Trophoblast cell (in vitro differentiated cells and primary cell): ENCODE data around the gene DLX2.

Source experiments
- DNase-seq, 2 donors: peaks; one replicate each; pipeline ENCODE4 v3.0.0-alpha.2; 2016
- H2AFZ ChIP-seq: 2 replicates; pipeline ENCODE4 v1.6.1; 2013; ENCODE audit warnings: low read length, moderate library complexity, mild to moderate bottlenecking; ENCODE audit not compliant: insufficient read depth, poor library complexity
- H2AK5ac ChIP-seq: 2 replicates; pipeline ENCODE4 v1.6.1; 2013; ENCODE audit warnings: mild to moderate bottlenecking, low read length
- H2BK120ac ChIP-seq: 2 replicates; pipeline ENCODE4 v1.6.1; 2013; ENCODE audit warnings: low read length, mild to moderate bottlenecking, moderate library complexity; ENCODE audit not compliant: insufficient read depth, poor library complexity
- H2BK12ac ChIP-seq: 2 replicates; pipeline ENCODE4 v1.6.1; 2013; ENCODE audit warnings: mild to moderate bottlenecking, low read length, moderate library complexity
- H2BK5ac ChIP-seq: 2 replicates; pipeline ENCODE4 v1.6.1; 2013; ENCODE audit warnings: low read length, low read depth, moderate library complexity, mild to moderate bottlenecking; ENCODE audit not compliant: poor library complexity
- H3K14ac ChIP-seq: 2 replicates; pipeline ENCODE4 v1.6.1; 2013; ENCODE audit warnings: mild to moderate bottlenecking, low read length
- H3K18ac ChIP-seq: 2 replicates; pipeline ENCODE4 v1.6.1; 2013; ENCODE audit warnings: mild to moderate bottlenecking, low read length
- H3K23ac ChIP-seq: 2 replicates; pipeline ENCODE4 v1.6.1; 2013; ENCODE audit warnings: low read length
- H3K27ac ChIP-seq: 2 replicates; pipeline ENCODE4 v1.5.1; 2013; ENCODE audit warnings: low read depth, mild to moderate bottlenecking, inconsistent platforms, low read length, moderate library complexity
- H3K27me3 ChIP-seq: 2 replicates; pipeline ENCODE4 v1.6.1; 2013; ENCODE audit warnings: inconsistent platforms, mild to moderate bottlenecking, low read length, moderate library complexity; ENCODE audit not compliant: insufficient read depth
- H3K36me3 ChIP-seq, 2 experiments: 1 replicate in 1 of 2; 2 replicates in 1 of 2; pipeline ENCODE4 v1.6.1; 2013; ENCODE audit warnings: low read length in 2 of 2, mild to moderate bottlenecking in 2 of 2, moderate library complexity in 1 of 2; ENCODE audit not compliant: insufficient read depth in 2 of 2, control insufficient read depth in 1 of 2
- H3K4ac ChIP-seq: 2 replicates; pipeline ENCODE4 v1.6.1; 2013; ENCODE audit warnings: low read depth, mild to moderate bottlenecking, low read length, moderate library complexity
- H3K4me1 ChIP-seq, 2 experiments: 1 replicate in 1 of 2; 2 replicates in 1 of 2; pipeline ENCODE4 v1.6.1; 2013; ENCODE audit warnings: low read length in 2 of 2, mild to moderate bottlenecking in 2 of 2, moderate library complexity in 1 of 2; ENCODE audit not compliant: insufficient read depth in 2 of 2, control insufficient read depth in 1 of 2
- H3K4me2 ChIP-seq: 2 replicates; pipeline ENCODE4 v1.6.1; 2013; ENCODE audit warnings: inconsistent platforms, mild to moderate bottlenecking, low read length, moderate library complexity
- H3K4me3 ChIP-seq: 2 replicates; pipeline ENCODE4 v1.5.1; 2013; ENCODE audit warnings: mild to moderate bottlenecking, low read depth, low read length, inconsistent platforms
- H3K79me1 ChIP-seq: one replicate; pipeline ENCODE4 v1.6.1; 2013; ENCODE audit warnings: low read length
- H3K79me2 ChIP-seq: 2 replicates; pipeline ENCODE4 v1.6.1; 2013; ENCODE audit warnings: low read length, mild to moderate bottlenecking; ENCODE audit not compliant: control insufficient read depth, insufficient read depth, poor library complexity
- H3K9ac ChIP-seq: 2 replicates; pipeline ENCODE4 v1.6.1; 2013; ENCODE audit warnings: mild to moderate bottlenecking, low read length
- H3K9me3 ChIP-seq: 2 replicates; pipeline ENCODE4 v1.6.1; 2013; ENCODE audit warnings: low read depth, mild to moderate bottlenecking, control low read depth, inconsistent platforms, low read length; ENCODE audit not compliant: insufficient read depth
- H4K12ac ChIP-seq: 2 replicates; pipeline ENCODE4 v1.6.1; 2013; ENCODE audit warnings: low read depth, mild to moderate bottlenecking, low read length, moderate library complexity
- H4K8ac ChIP-seq: 2 replicates; pipeline ENCODE4 v1.6.1; 2013; ENCODE audit warnings: low read depth, mild to moderate bottlenecking, low read length, moderate library complexity
- H4K91ac ChIP-seq: one replicate; pipeline ENCODE4 v1.6.1; 2013; ENCODE audit warnings: low read depth, mild to moderate bottlenecking, low read length, moderate library complexity
- WGBS: extraction: QIAGEN DNeasy Blood & Tissue Kit; methylation state at CpG from one replicate; pipeline ENCODE4 v1.1.7; 2013; ENCODE audit warnings: missing lambda C conversion rate; ENCODE audit not compliant: insufficient read length, insufficient coverage; ENCODE audit errors: extremely low coverage; 5-methylcytosine and 5-hydroxymethylcytosine counted together

The DLX2 gene

GRCh38 chr2:172090044-172090961 lies 12.4 kb downstream of the DLX2 start:
- no peak overlapping the region for H3K9ac ChIP-seq
- peak overlapping the region; percentile 98 for H2BK12ac ChIP-seq
- H2BK5ac ChIP-seq = peak overlapping the region; percentile 11
- H3K4me2 ChIP-seq = peak overlapping the region; percentile 20
- no peak overlapping the region for H3K23ac ChIP-seq
- peak overlapping the region; percentile 94 for H2AK5ac ChIP-seq
- H3K9me3 ChIP-seq = peaks cover 2% of the 10 kb centered on the region
- peak overlapping the region; percentile 74 for H2AFZ ChIP-seq
- no peak for DNase-seq
- H3K4ac ChIP-seq = peak overlapping the region; percentile 80
- peak overlapping the region; percentile 95 for H3K18ac ChIP-seq
- H3K4me1 ChIP-seq = peaks cover 24 to 34% of the 10 kb centered on the region in 2 experiments
- H4K8ac ChIP-seq = peak overlapping the region; percentile 94
- peaks cover 13% of the 10 kb centered on the region for H3K79me2 ChIP-seq
- H3K27ac ChIP-seq = peak overlapping the region; percentile 25
- H3K14ac ChIP-seq = peak overlapping the region; percentile 95
- no peak overlapping the region for H3K4me3 ChIP-seq
- H2BK120ac ChIP-seq = peak overlapping the region; percentile 95
- H4K12ac ChIP-seq = peak overlapping the region; percentile 80
- H3K36me3 ChIP-seq = peaks cover 0 to 8% of the 10 kb centered on the region in 2 experiments
- H3K27me3 ChIP-seq = peaks cover 15% of the 10 kb centered on the region
- H4K91ac ChIP-seq = peak overlapping the region; percentile 99
- H3K79me1 ChIP-seq = peaks cover 49% of the 10 kb centered on the region
- WGBS = no CpG with 5 or more reads among the region's 39 CpGs

- Histone ChIP-seq H3K27me3 (peaks cover 15% of the 10 kb centered on the region), H3K4me2 (peak overlapping the region; percentile 20), H3K79me2 (peaks cover 13% of the 10 kb centered on the region), H3K4ac (no peak overlapping the region), H3K36me3 (peaks cover 0 to 8% of the 10 kb centered on the region in 2 experiments), H2AK5ac (no peak overlapping the region), H4K8ac (no peak overlapping the region), H3K4me1 (peaks cover 24 to 34% of the 10 kb centered on the region in 2 experiments), H2BK5ac (no peak overlapping the region), H3K79me1 (peaks cover 47% of the 10 kb centered on the region), H3K9me3 (peaks cover 2% of the 10 kb centered on the region), H2BK12ac (peak overlapping the region; percentile 5), H4K91ac (no peak overlapping the region), H2AFZ (no peak overlapping the region), H4K12ac (no peak overlapping the region), H3K27ac (no peak overlapping the region), H3K23ac (no peak overlapping the region), H3K9ac (no peak overlapping the region), H3K4me3 (no peak overlapping the region), H2BK120ac (peak overlapping the region; percentile 1), H3K14ac (no peak overlapping the region), H3K18ac (no peak overlapping the region)
- WGBS = no CpG with 5 or more reads among the region's 7 CpGs
- DNase-seq = no peak
Measured at GRCh38 chr2:172089633-172090032, 13.1 kb downstream of the DLX2 start.

- H2BK120ac ChIP-seq = no peak overlapping the region
- H3K9ac ChIP-seq = no peak overlapping the region
- H4K12ac ChIP-seq = no peak overlapping the region
- H3K4ac ChIP-seq = no peak overlapping the region
- H3K79me2 ChIP-seq = peaks cover 13% of the 10 kb centered on the region
- no CpG with 5 or more reads among the region's 10 CpGs for WGBS
- peaks cover 2% of the 10 kb centered on the region for H3K9me3 ChIP-seq
- peaks cover 24 to 35% of the 10 kb centered on the region in 2 experiments for H3K4me1 ChIP-seq
- H3K4me3 ChIP-seq = no peak overlapping the region
- peaks cover 0 to 8% of the 10 kb centered on the region in 2 experiments for H3K36me3 ChIP-seq
- H3K27me3 ChIP-seq = peaks cover 18% of the 10 kb centered on the region
- no peak overlapping the region for H3K27ac ChIP-seq
- peak overlapping the region; percentile 23 for H2BK12ac ChIP-seq
- H3K79me1 ChIP-seq = peaks cover 43% of the 10 kb centered on the region
- H3K4me2 ChIP-seq = no peak overlapping the region
- H2AFZ ChIP-seq = no peak overlapping the region
- no peak overlapping the region for H2AK5ac ChIP-seq
- no peak overlapping the region for H4K8ac ChIP-seq
- no peak overlapping the region for H3K23ac ChIP-seq
- no peak overlapping the region for H2BK5ac ChIP-seq
- no peak overlapping the region for H3K14ac ChIP-seq
- H3K18ac ChIP-seq = no peak overlapping the region
- H4K91ac ChIP-seq = no peak overlapping the region
- DNase-seq = no peak
Measured at GRCh38 chr2:172089005-172089504, 13.6 kb downstream of the DLX2 start.

GRCh38 chr2:172088245-172089004 lies 14.3 kb downstream of the DLX2 start:
- WGBS = no CpG with 5 or more reads among the region's 37 CpGs
- peak overlapping the region; percentile 91 for H4K91ac ChIP-seq
- H2AK5ac ChIP-seq = peak overlapping the region; percentile 60
- peak overlapping the region; percentile 7 for H3K27ac ChIP-seq
- DNase-seq = no peak
- H3K36me3 ChIP-seq = peaks cover 0 to 8% of the 10 kb centered on the region in 2 experiments
- H3K4me2 ChIP-seq = peak overlapping the region; percentile 95
- no peak overlapping the region for H3K9ac ChIP-seq
- peaks cover 2% of the 10 kb centered on the region for H3K9me3 ChIP-seq
- peak overlapping the region; percentile 85 for H3K14ac ChIP-seq
- peak overlapping the region; percentile 32 for H3K4ac ChIP-seq
- H3K79me1 ChIP-seq = peaks cover 42% of the 10 kb centered on the region
- peaks cover 13% of the 10 kb centered on the region for H3K79me2 ChIP-seq
- H3K18ac ChIP-seq = peak overlapping the region; percentile 27
- peaks cover 25% of the 10 kb centered on the region for H3K27me3 ChIP-seq
- peaks cover 24 to 36% of the 10 kb centered on the region in 2 experiments for H3K4me1 ChIP-seq
- peak overlapping the region; percentile 78 for H4K8ac ChIP-seq
- H2BK12ac ChIP-seq = peak overlapping the region; percentile 82
- H3K4me3 ChIP-seq = peak overlapping the region; percentile 16
- H2BK5ac ChIP-seq = peak overlapping the region; percentile 47
- H4K12ac ChIP-seq = peak overlapping the region; percentile 5
- H2AFZ ChIP-seq = no peak overlapping the region
- H2BK120ac ChIP-seq = peak overlapping the region; percentile 67
- no peak overlapping the region for H3K23ac ChIP-seq
